Activated CD8-positive, alpha-beta T cell treated with anti-CD3 and anti-CD28 coated beads, Interleukin-2, amount 10 ng/mL, durations not matched to agents 7 days and 5 days (primary cell): ENCODE results near the gene ADAM8. TPM values are rescaled to one million over a fixed set of nuclear protein-coding genes. Genes with fewer than 3 reads are reported as not detected.
"Not testable (repeated sequence)": the region's sequence is repeated elsewhere in the genome, so short reads cannot be mapped to it uniquely, and the experiment has no call there.

Source experiments
- ATAC-seq: fragments of 150-1000 bp; cut with Tn5 transposase; one replicate; pipeline ENCODE4 v1.10.0; 2021; ENCODE audit warnings: moderate library complexity
- CTCF ChIA-PET: fragments of 350-600 bp; sonication (Branson Sonifier 250); formaldehyde crosslinking; loops from one replicate; lab custom pipeline; 2021; ENCODE audit warnings: antibody characterized with exemption; lab: Charles Lee
- POLR2A ChIA-PET: fragments of 350-600 bp; sonication (Branson Sonifier 250); formaldehyde crosslinking; loops from one replicate; lab custom pipeline; 2021; ENCODE audit warnings: antibody characterized with exemption; lab: Charles Lee
- DNase-seq: peaks from one replicate; pipeline ENCODE4 v3.0.0-alpha.2; 2020
- H3K27ac Mint-ChIP-seq: one replicate; pipeline ENCODE4 v1.8.0; 2021; ENCODE audit warnings: mild to moderate bottlenecking, mixed read lengths
- H3K27me3 Mint-ChIP-seq: one replicate; pipeline ENCODE4 v1.8.0; 2021; ENCODE audit warnings: low read depth, mixed read lengths
- H3K36me3 Mint-ChIP-seq: one replicate; pipeline ENCODE4 v1.8.0; 2021; ENCODE audit warnings: low read depth, mixed read lengths
- H3K4me1 Mint-ChIP-seq: one replicate; pipeline ENCODE4 v1.8.0; 2021; ENCODE audit warnings: low read depth, mixed read lengths
- H3K4me3 Mint-ChIP-seq: one replicate; pipeline ENCODE4 v1.8.0; 2021; ENCODE audit warnings: mild to moderate bottlenecking, mixed read lengths
- H3K9me3 Mint-ChIP-seq: one replicate; pipeline ENCODE4 v1.8.0; 2022; ENCODE audit warnings: mixed read lengths; ENCODE audit not compliant: insufficient read depth
- total RNA-seq, 2 experiments: library from RNA; stranded (reverse); gene quantifications; one replicate each; pipeline ENCODE4 v1.2.3, GENCODE V29; 2021

ADAM8 gene
- total RNA-seq, 2 experiments from 2014 or later: 69.9 to 75.5 TPM

GRCh38 chr10:133243593-133243992, 33.1 kb downstream of the ADAM8 start:
- Mint-ChIP-seq H3K36me3 (no peaks in the 10 kb centered on the region), H3K27me3 (peaks cover 25% of the 10 kb centered on the region), H3K9me3 (no peaks in the 10 kb centered on the region), H3K4me3 (no peak overlapping the region), H3K27ac (no peak overlapping the region), H3K4me1 (peaks cover 27% of the 10 kb centered on the region)
- DNase-seq: no peak
- CTCF ChIA-PET: no interaction called here
- no peak for ATAC-seq
- POLR2A ChIA-PET: no interaction called here

- Mint-ChIP-seq H3K4me3 (no peak overlapping the region), H3K27me3 (peaks cover 30% of the 10 kb centered on the region), H3K36me3 (no peaks in the 10 kb centered on the region), H3K4me1 (peaks cover 27% of the 10 kb centered on the region), H3K27ac (peak overlapping the region; percentile 4), H3K9me3 (no peaks in the 10 kb centered on the region)
- CTCF ChIA-PET: no interaction called here
- no peak for ATAC-seq
- no peak for DNase-seq
- POLR2A ChIA-PET: no interaction called here
These were observed 33.9 kb downstream of the ADAM8 start for GRCh38 chr10:133242611-133243356.

- H3K4me1 Mint-ChIP-seq: peaks cover 23% of the 10 kb centered on the region
- ChIA-PET POLR2A (no interaction called here), CTCF (interaction anchor here (1.3 kb wide), 1 partner anchor 19 kb away, joined by 4 read pairs; no protein-coding TSS in a partner anchor)
- no peaks in the 10 kb centered on the region for H3K36me3 Mint-ChIP-seq
- H3K9me3 Mint-ChIP-seq: no peaks in the 10 kb centered on the region
- DNase-seq (peak; percentile 65), ATAC-seq (peak; percentile 59)
- no peak overlapping the region for H3K27ac Mint-ChIP-seq
- peak overlapping the region; percentile 76 for H3K4me3 Mint-ChIP-seq
- H3K27me3 Mint-ChIP-seq: peaks cover 34% of the 10 kb centered on the region
These were observed 35.0 kb downstream of the ADAM8 start for GRCh38 chr10:133241501-133242205.

GRCh38 chr10:133239990-133240389, 36.7 kb downstream of the ADAM8 start:
- POLR2A ChIA-PET: interaction anchor here (0.5 to 0.6 kb wide), 2 partner anchors 36 to 498 kb away, joined by 3 read pairs; partner anchors contain the start of gene ADAM8
- Mint-ChIP-seq H3K27ac (no peak overlapping the region), H3K4me3 (no peak overlapping the region), H3K9me3 (no peaks in the 10 kb centered on the region), H3K4me1 (peaks cover 25% of the 10 kb centered on the region), H3K27me3 (peaks cover 38% of the 10 kb centered on the region), H3K36me3 (no peaks in the 10 kb centered on the region)
- no peak for DNase-seq
- CTCF ChIA-PET: no interaction called here
- no peak for ATAC-seq

GRCh38 chr10:133238466-133238804, 38.2 kb downstream of the ADAM8 start:
- Mint-ChIP-seq H3K4me3 (no peak overlapping the region), H3K36me3 (no peaks in the 10 kb centered on the region), H3K27ac (no peak overlapping the region), H3K4me1 (peaks cover 28% of the 10 kb centered on the region), H3K27me3 (peaks cover 51% of the 10 kb centered on the region), H3K9me3 (no peaks in the 10 kb centered on the region)
- DNase-seq: no peak
- ATAC-seq: no peak
- ChIA-PET POLR2A (no interaction called here), CTCF (no interaction called here)

- no peak for ATAC-seq
- peaks cover 51% of the 10 kb centered on the region for H3K27me3 Mint-ChIP-seq
- no peak within 1 kb of the TSS for H3K4me3 Mint-ChIP-seq
- POLR2A ChIA-PET: no interaction called here
- H3K36me3 Mint-ChIP-seq: no peaks in the 10 kb centered on the region
- CTCF ChIA-PET: no interaction called here
- DNase-seq: no peak
- H3K27ac Mint-ChIP-seq: no peak within 1 kb of the TSS
- H3K4me1 Mint-ChIP-seq: peaks cover 28% of the 10 kb centered on the region
- no peaks in the 10 kb centered on the region for H3K9me3 Mint-ChIP-seq
These were observed 38.8 kb downstream of the ADAM8 start, which contains the start of gene VENTX for GRCh38 chr10:133237588-133238465. Gene VENTX, plus strand, starts transcription at chr10:133237855. Its CDS starts 60 bp downstream, at chr10:133237915.

- DNase-seq (no peak), ATAC-seq (no peak)
- peaks cover 23% of the 10 kb centered on the region for H3K4me1 Mint-ChIP-seq
- no peaks in the 10 kb centered on the region for H3K36me3 Mint-ChIP-seq
- H3K9me3 Mint-ChIP-seq: no peaks in the 10 kb centered on the region
- no peak overlapping the region for H3K4me3 Mint-ChIP-seq
- peaks cover 53% of the 10 kb centered on the region for H3K27me3 Mint-ChIP-seq
- ChIA-PET CTCF (no interaction called here), POLR2A (no interaction called here)
- no peak overlapping the region for H3K27ac Mint-ChIP-seq
These were observed 39.5 kb downstream of the ADAM8 start for GRCh38 chr10:133237241-133237587.

GRCh38 chr10:133236401-133237240, 40.0 kb downstream of the ADAM8 start:
- ChIA-PET CTCF (no interaction called here), POLR2A (no interaction called here)
- Mint-ChIP-seq H3K9me3 (no peaks in the 10 kb centered on the region), H3K4me1 (peaks cover 17% of the 10 kb centered on the region), H3K36me3 (no peaks in the 10 kb centered on the region), H3K27ac (no peak overlapping the region), H3K4me3 (no peak overlapping the region), H3K27me3 (peaks cover 54% of the 10 kb centered on the region)
- ATAC-seq (peak; percentile 28), DNase-seq (no peak)

- ChIA-PET POLR2A (no interaction called here), CTCF (no interaction called here)
- no peak for ATAC-seq
- no peak for DNase-seq
- H3K4me1 Mint-ChIP-seq: peaks cover 11% of the 10 kb centered on the region
- no peak overlapping the region for H3K4me3 Mint-ChIP-seq
- no peaks in the 10 kb centered on the region for H3K36me3 Mint-ChIP-seq
- H3K27ac Mint-ChIP-seq: no peak overlapping the region
- H3K27me3 Mint-ChIP-seq: peaks cover 52% of the 10 kb centered on the region
- no peaks in the 10 kb centered on the region for H3K9me3 Mint-ChIP-seq
These were observed 40.7 kb downstream of the ADAM8 start for GRCh38 chr10:133235932-133236331.

GRCh38 chr10:133235265-133235855, 41.3 kb downstream of the ADAM8 start:
- POLR2A ChIA-PET: no interaction called here
- H3K9me3 Mint-ChIP-seq: no peaks in the 10 kb centered on the region
- peaks cover 50% of the 10 kb centered on the region for H3K27me3 Mint-ChIP-seq
- ATAC-seq (peak; percentile 24), DNase-seq (no peak)
- peaks cover 7% of the 10 kb centered on the region for H3K4me1 Mint-ChIP-seq
- no peaks in the 10 kb centered on the region for H3K36me3 Mint-ChIP-seq
- no peak overlapping the region for H3K4me3 Mint-ChIP-seq
- CTCF ChIA-PET: no interaction called here
- no peak overlapping the region for H3K27ac Mint-ChIP-seq

GRCh38 chr10:133234796-133235195, 41.9 kb downstream of the ADAM8 start:
- peaks cover 50% of the 10 kb centered on the region for H3K27me3 Mint-ChIP-seq
- DNase-seq, H3K36me3 Mint-ChIP-seq, CTCF ChIA-PET, ATAC-seq, POLR2A ChIA-PET, H3K4me1 Mint-ChIP-seq, H3K4me3 Mint-ChIP-seq, H3K9me3 Mint-ChIP-seq, H3K27ac Mint-ChIP-seq: not testable (repeated sequence)
